Right ventricle myocardium superior (tissue), 1 donor: Measurements from ENCODE around the gene JAML. TPM values are rescaled to one million over a fixed set of nuclear protein-coding genes. Genes with fewer than 3 reads are reported as not detected.

Source experiments
- total RNA-seq: library from RNA; stranded (reverse); fragmentation: NEBNext Ultra II Directional; extraction: Animal tissue kit (Norgen Biotek cat#: 25700); gene quantifications from one replicate; pipeline ENCODE4 v1.2.1, GENCODE V29; 2021
- donor health status: DM: no; HTN: yes; CAD: no; lungs with severe emphysema.

Gene JAML
- total RNA-seq, 1 donor from 2014 or later: 2.7 TPM

Other genes with a start within 250 kb of the JAML start
- gene IL10RA, start 238.6 kb downstream of the JAML start, total RNA-seq: 6.2 TPM
- not detected for gene TMPRSS4, start 147.9 kb downstream of the JAML start, total RNA-seq
- gene SMIM35, start 138.0 kb downstream of the JAML start, total RNA-seq: not detected
- 12.0 TPM for gene SCN4B, start 72.2 kb downstream of the JAML start, total RNA-seq
- gene SCN2B, start 48.4 kb downstream of the JAML start, total RNA-seq: 17.6 TPM
- gene MPZL3, start 27.4 kb upstream of the JAML start, total RNA-seq: 1.8 TPM
- 9.8 TPM for gene MPZL2, start 39.3 kb upstream of the JAML start, total RNA-seq
- 0.38 TPM for gene CD3E, start 79.7 kb upstream of the JAML start, total RNA-seq
- 0.62 TPM for gene CD3D, start 117.7 kb upstream of the JAML start, total RNA-seq
- gene CD3G, start 119.3 kb upstream of the JAML start, total RNA-seq: not detected
- 33.2 TPM for gene UBE4A, start 134.6 kb upstream of the JAML start, total RNA-seq
- 748 TPM for gene ATP5MG, start 176.6 kb upstream of the JAML start, total RNA-seq
- gene KMT2A, start 211.5 kb upstream of the JAML start, total RNA-seq: 23.6 TPM